C4-2B (cell line): ENCODE results near the gene THRAP3.
"Not testable (repeated sequence)": the region's sequence is repeated elsewhere in the genome, so short reads cannot be mapped to it uniquely, and the experiment has no call there.

Experiments
- H3K27ac ChIP-seq: fragments of 450-650 bp; 2 replicates; pipeline ENCODE4 v1.5.1; 2017
- ZFX ChIP-seq: fragments of 450-650 bp; IDR thresholded peaks from 2 replicates; pipeline ENCODE4 v1.6.1; 2017
- TF ChIP-seq, protein P1 (sequence below): fragments of 450-650 bp; conservative IDR thresholded peaks from 2 replicates; pipeline ENCODE4 v1.5.1; 2017; ENCODE audit warnings: mild to moderate bottlenecking

The THRAP3 gene

DNA sequence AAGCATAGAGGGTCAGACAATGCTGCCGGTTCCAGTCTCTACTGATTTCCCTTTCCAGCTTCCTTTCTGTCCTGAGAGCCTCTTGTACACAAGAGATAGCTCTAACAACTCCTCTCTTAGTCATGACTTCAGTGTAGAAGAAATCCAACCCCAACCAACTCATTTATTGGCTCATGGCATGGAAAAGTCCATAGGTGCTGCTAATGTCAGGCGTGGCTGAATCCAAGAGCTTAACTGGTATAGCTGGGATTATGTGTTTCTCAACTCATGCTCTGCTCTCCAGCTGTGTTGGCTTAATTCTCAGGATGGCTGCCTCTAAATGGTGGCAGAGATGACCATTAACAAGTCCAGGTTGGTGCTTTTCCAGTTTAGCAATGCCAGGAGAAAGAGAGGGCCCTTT lies 12.4 kb upstream of the THRAP3 start:
- TF ChIP-seq, protein P1, sequence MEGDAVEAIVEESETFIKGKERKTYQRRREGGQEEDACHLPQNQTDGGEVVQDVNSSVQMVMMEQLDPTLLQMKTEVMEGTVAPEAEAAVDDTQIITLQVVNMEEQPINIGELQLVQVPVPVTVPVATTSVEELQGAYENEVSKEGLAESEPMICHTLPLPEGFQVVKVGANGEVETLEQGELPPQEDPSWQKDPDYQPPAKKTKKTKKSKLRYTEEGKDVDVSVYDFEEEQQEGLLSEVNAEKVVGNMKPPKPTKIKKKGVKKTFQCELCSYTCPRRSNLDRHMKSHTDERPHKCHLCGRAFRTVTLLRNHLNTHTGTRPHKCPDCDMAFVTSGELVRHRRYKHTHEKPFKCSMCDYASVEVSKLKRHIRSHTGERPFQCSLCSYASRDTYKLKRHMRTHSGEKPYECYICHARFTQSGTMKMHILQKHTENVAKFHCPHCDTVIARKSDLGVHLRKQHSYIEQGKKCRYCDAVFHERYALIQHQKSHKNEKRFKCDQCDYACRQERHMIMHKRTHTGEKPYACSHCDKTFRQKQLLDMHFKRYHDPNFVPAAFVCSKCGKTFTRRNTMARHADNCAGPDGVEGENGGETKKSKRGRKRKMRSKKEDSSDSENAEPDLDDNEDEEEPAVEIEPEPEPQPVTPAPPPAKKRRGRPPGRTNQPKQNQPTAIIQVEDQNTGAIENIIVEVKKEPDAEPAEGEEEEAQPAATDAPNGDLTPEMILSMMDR = no peak
- TF ChIP-seq ZFX = no peak
- no peak overlapping the region for H3K27ac ChIP-seq

DNA sequence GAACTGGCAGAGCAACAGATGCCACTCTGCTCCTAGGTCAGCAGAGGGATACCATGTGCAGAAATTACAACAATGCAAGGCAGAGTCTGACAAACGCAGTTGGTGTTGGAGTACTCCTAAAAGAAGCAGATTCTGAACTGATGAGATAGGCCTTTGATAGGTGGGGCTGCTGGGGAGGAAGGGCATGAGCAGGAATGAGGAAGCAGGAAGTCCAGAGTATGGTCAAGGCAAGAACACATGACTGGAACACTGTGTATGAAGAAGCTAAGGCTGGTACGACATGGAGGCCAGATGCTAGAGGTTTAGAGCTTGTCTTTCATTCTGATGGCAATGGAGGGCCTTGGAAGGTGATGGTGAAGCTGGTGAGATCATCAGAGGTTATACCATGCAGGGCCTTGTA lies 11.5 kb upstream of the THRAP3 start:
- TF ChIP-seq, protein P1 = no peak
- no peak for TF ChIP-seq ZFX
- 0 out of 2 replicates have a peak overlapping the region, but pooled peaks have one; percentile 2 for H3K27ac ChIP-seq

DNA sequence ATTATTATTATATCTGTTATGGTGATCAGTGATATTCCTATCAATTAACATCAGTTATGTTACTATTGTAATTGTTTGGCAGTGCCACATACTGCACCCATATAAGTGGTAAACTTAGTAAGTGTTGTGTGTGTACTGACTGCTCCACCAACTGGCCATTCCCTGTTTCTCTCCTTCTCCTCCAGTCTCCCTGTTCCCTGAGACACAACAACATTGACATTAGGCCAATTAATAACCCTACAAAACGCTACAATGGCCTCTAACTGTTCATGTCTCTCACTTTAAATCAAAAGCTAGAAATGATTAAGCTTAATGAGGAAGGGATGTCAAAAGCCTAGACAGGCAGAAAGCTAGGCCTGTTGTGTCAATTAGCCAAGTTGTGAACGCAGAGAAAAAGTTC lies 6.6 kb upstream of the THRAP3 start:
- H3K27ac ChIP-seq = no peak overlapping the region
- no peak for TF ChIP-seq ZFX
- TF ChIP-seq, protein P1 = peak; percentile 47

GRCh38 chr1:36221901-36222300 lies 2.3 kb upstream of the THRAP3 start:
- not testable (repeated sequence) for H3K27ac ChIP-seq

GRCh38 chr1:36222481-36223380 lies 1.5 kb upstream of the THRAP3 start:
- no peak for TF ChIP-seq ZFX
- TF ChIP-seq, protein P1 = no peak
- peak overlapping the region; percentile 92; the same call in 1 of the 2 replicates for H3K27ac ChIP-seq

DNA sequence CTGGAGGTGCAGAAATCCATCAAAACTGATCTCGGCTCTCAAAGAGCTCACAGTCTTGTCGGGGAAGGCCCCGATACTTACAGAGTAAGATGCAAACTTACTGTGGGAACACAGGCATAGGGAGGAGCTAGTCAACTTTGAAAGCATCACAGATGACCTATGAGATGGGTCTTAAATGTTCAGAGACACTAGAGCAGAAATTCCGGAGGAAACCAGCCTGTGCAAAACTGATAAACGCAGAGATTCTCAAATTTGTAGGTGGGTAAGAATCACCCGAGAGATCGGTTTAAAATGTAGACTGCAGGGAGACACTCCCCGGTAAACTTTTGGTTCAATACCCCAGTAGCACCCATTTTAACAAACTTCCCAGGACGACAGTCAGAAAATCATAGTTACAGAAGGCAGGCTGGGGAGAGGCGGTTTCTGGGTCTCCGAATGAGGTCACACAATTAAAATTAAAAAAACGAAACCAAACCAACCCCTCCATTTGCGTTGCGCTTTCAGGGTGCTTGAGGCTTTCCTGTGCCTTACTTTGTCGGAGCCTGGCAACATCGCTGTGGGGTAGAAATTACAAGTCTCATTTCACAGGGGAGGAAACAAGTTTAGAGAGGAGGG lies 755 bp upstream of the THRAP3 start:
- TF ChIP-seq, protein P1 = no peak
- TF ChIP-seq ZFX = no peak
- peak overlapping the region; percentile 92 for H3K27ac ChIP-seq

DNA sequence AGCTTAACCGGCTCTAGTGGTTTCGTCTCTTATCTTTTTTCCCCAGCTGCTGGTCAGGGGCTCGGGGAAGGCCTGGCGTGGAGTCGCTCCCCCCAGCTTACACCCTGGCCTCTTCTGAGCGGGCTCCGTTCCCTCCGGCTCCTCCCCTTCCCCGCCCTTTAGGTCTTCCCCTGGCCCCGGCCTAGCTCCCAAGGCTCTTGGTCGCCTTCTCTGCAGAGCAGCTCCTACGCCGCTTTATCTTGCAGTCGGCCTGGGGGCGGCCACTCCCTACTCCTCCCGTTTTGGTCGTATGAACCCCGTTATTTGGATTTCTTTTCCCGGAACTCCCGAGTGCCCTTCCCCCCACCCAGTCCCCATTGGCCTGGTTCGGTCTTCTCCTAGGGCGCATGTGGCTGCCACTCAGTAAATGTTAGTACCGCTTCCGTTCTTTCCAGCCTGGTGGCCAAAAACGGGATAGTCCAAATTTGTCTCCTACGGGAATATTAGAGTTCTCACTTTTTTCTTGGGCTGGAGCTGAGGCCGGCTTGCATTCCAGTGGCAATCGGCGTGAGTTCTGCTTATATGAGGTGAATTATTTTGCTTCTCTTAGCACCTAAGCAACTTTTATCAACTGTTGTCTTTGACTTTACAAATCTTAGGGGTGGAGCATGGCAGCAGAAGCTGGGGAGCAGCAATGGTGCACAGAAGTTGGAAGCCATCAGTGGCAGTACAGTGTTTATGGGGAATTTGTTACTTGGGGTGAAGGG lies 467 bp downstream of the THRAP3 start:
- peak overlapping the region; percentile 92 for H3K27ac ChIP-seq
- TF ChIP-seq, protein P1 = no peak; the same call in 1 of the 2 replicates
- TF ChIP-seq ZFX = peak; percentile 81
